K562 (cell line): Measurements from ENCODE around the gene NMBR. TPM values are rescaled to one million over a fixed set of nuclear protein-coding genes. Genes with fewer than 3 reads are reported as not detected.
A peak's percentile ranks its signal among the peaks of the same experiment; 100 is the strongest.

Source experiments
- ATAC-seq: fragments of 200-7000 bp; cut with Tn5 transposase; 3 replicates; pipeline ENCODE4 v1.9.1; 2020; ENCODE audit warnings: moderate library complexity
- BruUV-seq: library from RNA; stranded (reverse); fragments of 400-500 nt; replicated peaks from 2 replicates; lab custom pipeline; 2021; lab: Mats Ljungman, UMichigan
- CTCF ChIA-PET: fragments of 300-600 bp; formaldehyde crosslinking; extraction: SDS; loops from one replicate; lab custom pipeline; 2021; ENCODE audit warnings: low intra/inter-chr PET ratio; lab: Yijun Ruan, JAX
- POLR2A ChIA-PET: fragments of 300-600, 350-650 bp; sonication (Branson Sonifier 250); formaldehyde crosslinking; extraction: SDS; loops from one replicate; lab custom pipeline; 2021; ENCODE audit warnings: antibody characterized with exemption, inconsistent platforms; lab: Yijun Ruan, JAX
- DNase-seq, 4 experiments: peaks; one replicate each; pipeline versions ENCODE4 v3.0.0 to v3.0.0-alpha.2; 2011 to 2018; ENCODE audit warnings: low spot score in 3 of 4, mixed read lengths in 3 of 4; ENCODE audit errors: extremely low read depth in 1 of 4
- FAIRE-seq: peaks from 2 replicates; lab custom pipeline; 2011; peaks lifted over from hg19 to GRCh38; lab: Jason Lieb, UNC
- H2AFZ ChIP-seq: 2 replicates; pipeline ENCODE4 v1.6.0; 2011; ENCODE audit warnings: low read depth, low read length, control low read depth, inconsistent platforms
- H3K27ac ChIP-seq: fragments of 200-600 bp; 3 replicates; pipeline ENCODE4 v1.8.0; 2011; ENCODE audit warnings: low read depth, mild to moderate bottlenecking, control low read depth, inconsistent platforms, low read length, moderate library complexity, mixed read lengths; ENCODE audit errors: extremely low read depth
- H3K27me3 ChIP-seq, 2 experiments: fragments of 300-600 bp in 1 of 2; 2 replicates in 1 of 2; 3 replicates in 1 of 2; pipeline versions ENCODE4 v1.6.0 to v1.8.0; 2011; ENCODE audit warnings: inconsistent platforms in 2 of 2, low read length in 2 of 2, mild to moderate bottlenecking in 1 of 2, mixed read lengths in 1 of 2, moderate library complexity in 1 of 2; ENCODE audit not compliant: control insufficient read depth in 2 of 2, insufficient read depth in 2 of 2
- H3K36me3 ChIP-seq: fragments of 300-600 bp; 3 replicates; pipeline ENCODE4 v1.8.0; 2011; ENCODE audit warnings: mild to moderate bottlenecking, low read length, inconsistent platforms; ENCODE audit not compliant: control insufficient read depth, insufficient read depth
- H3K4me1 ChIP-seq, 2 experiments: fragments of 200-600 bp in 1 of 2; replicated peaks in 1 of 2; 2 replicates in 1 of 2; 3 replicates in 1 of 2; pipeline versions ENCODE4 v1.5.1 to v1.8.0; 2011; ENCODE audit warnings: inconsistent platforms in 2 of 2, low read length in 2 of 2, mild to moderate bottlenecking in 1 of 2, mixed read lengths in 1 of 2, moderate library complexity in 1 of 2; ENCODE audit not compliant: control insufficient read depth in 2 of 2, insufficient read depth in 2 of 2
- H3K4me2 ChIP-seq: 2 replicates; pipeline ENCODE4 v1.6.1; 2011; ENCODE audit warnings: low read length, control low read depth, inconsistent platforms, mixed read lengths; ENCODE audit not compliant: insufficient read depth
- H3K4me3 ChIP-seq: fragments of 200-600 bp; sonication (generic), shearing (Covaris generic); 2 replicates; pipeline ENCODE4 v1.5.1; 2016; ENCODE audit warnings: control low read depth, inconsistent platforms
- H3K79me2 ChIP-seq: fragments of 200-600 bp; 3 replicates; pipeline ENCODE4 v1.8.0; 2011; ENCODE audit warnings: low read length, inconsistent platforms; ENCODE audit not compliant: control insufficient read depth, insufficient read depth
- H3K9ac ChIP-seq, 2 experiments: 2 replicates each; pipeline versions ENCODE4 v1.6.0 to v1.6.1; 2011; ENCODE audit warnings: low read depth in 2 of 2, low read length in 2 of 2, control low read depth in 1 of 2, inconsistent platforms in 1 of 2, mild to moderate bottlenecking in 1 of 2, mixed read lengths in 1 of 2; ENCODE audit not compliant: insufficient read depth in 1 of 2
- H3K9me1 ChIP-seq: one replicate; pipeline ENCODE4 v1.6.0; 2011; ENCODE audit warnings: inconsistent platforms, mild to moderate bottlenecking, low read length, moderate library complexity; ENCODE audit not compliant: control insufficient read depth, insufficient read depth
- H3K9me3 ChIP-seq: replicated peaks from 2 replicates; pipeline ENCODE4 v1.5.1; 2011; ENCODE audit warnings: low read depth, low read length, inconsistent platforms; ENCODE audit not compliant: control insufficient read depth, insufficient read depth
- H4K20me1 ChIP-seq: replicated peaks from 2 replicates; pipeline ENCODE4 v1.6.1; 2011; ENCODE audit warnings: low read length, inconsistent platforms, mixed read lengths; ENCODE audit not compliant: control insufficient read depth, insufficient read depth
- ARID1B ChIP-seq: fragments of 450-650 bp; IDR thresholded peaks from 2 replicates; pipeline ENCODE4 v1.6.1; 2016; ENCODE audit warnings: antibody characterized with exemption, mild to moderate bottlenecking, inconsistent platforms
- CBX8 ChIP-seq: fragments of 200-600 bp; sonication (generic); IDR thresholded peaks from 2 replicates; pipeline ENCODE4 v1.6.1; 2012; ENCODE audit warnings: borderline replicate concordance, mixed run types, low read depth, mild to moderate bottlenecking, moderate library complexity, mixed read lengths, low read length, control low read depth, inconsistent platforms; ENCODE audit not compliant: poor library complexity, severe bottlenecking; ENCODE audit errors: extremely low read depth
- ELF2 ChIP-seq: fragments of 250-450 bp; sonication (Bioruptor Pico); IDR thresholded peaks from 2 replicates; pipeline ENCODE4 v1.5.0; 2021; ENCODE audit warnings: mild to moderate bottlenecking
- MTA2 ChIP-seq: fragments of 450-650 bp; IDR thresholded peaks from 2 replicates; pipeline ENCODE4 v1.6.1; 2016; ENCODE audit warnings: low read depth
- PML ChIP-seq: IDR thresholded peaks from 2 replicates; pipeline ENCODE4 v1.6.1; 2012; ENCODE audit warnings: low read length, inconsistent platforms
- RBM15 ChIP-seq: fragments of 200-400 bp; formaldehyde crosslinking; IDR thresholded peaks from 2 replicates; pipeline ENCODE4 v1.6.1; 2018; ENCODE audit warnings: mild to moderate bottlenecking, low read length, moderate library complexity; ENCODE audit not compliant: insufficient read depth
- TAF9B ChIP-seq: fragments of 450-650 bp; IDR thresholded peaks from 2 replicates; pipeline ENCODE4 v1.6.1; 2018; ENCODE audit warnings: mild to moderate bottlenecking; ENCODE audit not compliant: partially characterized antibody
- TRIM24 ChIP-seq, 2 experiments: fragments of 450-650 bp; IDR thresholded peaks; 2 replicates each; pipeline ENCODE4 v1.6.1; 2016
- ZHX1 ChIP-seq: fragments of 150-350 bp; conservative IDR thresholded peaks from 2 replicates; pipeline ENCODE4 v1.6.1; 2014; ENCODE audit warnings: low read length
- ZNF24 ChIP-seq: fragments of 450-650 bp; IDR thresholded peaks from 2 replicates; pipeline ENCODE4 v1.6.1; 2016
- ZNF318 ChIP-seq, 2 experiments: fragments of 450-650 bp; IDR thresholded peaks; 2 replicates each; pipeline ENCODE4 v1.6.1; 2016; ENCODE audit warnings: mild to moderate bottlenecking in 2 of 2, borderline replicate concordance in 1 of 2, low read depth in 1 of 2, moderate library complexity in 1 of 2
- WGBS: fragments of 100-300 bp; shearing (Covaris generic); methylation state at CpG from one replicate; pipeline ENCODE4 v1.1.6; 2016; ENCODE audit warnings: low coverage, mixed read lengths; ENCODE audit not compliant: insufficient coverage; ENCODE audit errors: missing lambda C conversion rate; 5-methylcytosine and 5-hydroxymethylcytosine counted together
- in situ Hi-C: fragments of 300-500 bp; cut with MboI; formaldehyde crosslinking; loops from 4 replicates; pipeline ENCODE4 v1.15.0; 2018; ENCODE audit warnings: inconsistent platforms, mixed read lengths
- intact Hi-C: fragments of 100-400 bp; cut with micrococcal nuclease; formaldehyde crosslinking; loops from 2 replicates; pipeline ENCODE4 v1.14.2; 2022
- polyA plus RNA-seq, 8 experiments: library from polyadenylated mRNA; depleted of rRNA in 4 of 8; stranded (reverse) in 5 of 8; unstranded in 3 of 8; fragments of >200 nt; fragmentation: Nextera tagmentation in 2 of 8; fragmentation: Illumina TruSeq in 1 of 8; extraction: Ambion mirVana in 2 of 8; extraction: Trizol in 1 of 8; gene quantifications; 2 replicates each; pipeline versions ENCODE4 v1.2.1 to v1.2.3, GENCODE V29; 2011 to 2014; ENCODE audit warnings: inconsistent platforms in 1 of 8, missing spikeins in 1 of 8
- total RNA-seq, 7 experiments: library from RNA; depleted of rRNA in 6 of 7; stranded (reverse); fragments of >200 nt in 6 of 7; fragmentation: Illumina TruSeq in 2 of 7; extraction: Trizol in 2 of 7; gene quantifications; 2 replicates each; pipeline versions ENCODE4 v1.2.1 to v1.2.3, GENCODE V29; 2011 to 2021; ENCODE audit warnings: low replicate concordance in 1 of 7

The NMBR gene
- total and polyA plus RNA-seq, 9 of the 15 experiments (the other 6 are each of a cell fraction or from before 2014, with no cell fraction given), result not detected

GRCh38 chr6:142030115-142030619 lies 116.8 kb downstream of the NMBR start:
- peaks cover 10% of the 10 kb centered on the region for H3K9me3 ChIP-seq
- no TSS peak for BruUV-seq
- H3K4me1 ChIP-seq, result no peaks in the 10 kb centered on the region
- ATAC-seq (peak; percentile 84), FAIRE-seq (peak; percentile 91), DNase-seq (peak; percentile 34 to 88 (median 42))
- H3K4me2 ChIP-seq, result peak overlapping the region; percentile 75; the same call in 1 of the 2 replicates
- H3K9me1 ChIP-seq, result no peaks in the 10 kb centered on the region
- H3K79me2 ChIP-seq, result peaks cover 43% of the 10 kb centered on the region
- H2AFZ ChIP-seq, result peak overlapping the region; percentile 88
- H3K36me3 ChIP-seq, result no peaks in the 10 kb centered on the region
- intact Hi-C loops, result no loop called here
- no peaks in the 10 kb centered on the region for H4K20me1 ChIP-seq
- in situ Hi-C loops, result no loop called here
- H3K4me3 ChIP-seq, result peak overlapping the region; percentile 50
- CTCF ChIA-PET, result no interaction called here
- under 1% methylated on average over 11 of the region's 11 CpGs for WGBS
- POLR2A ChIA-PET, result interaction anchor here (0.7 to 1.2 kb wide), 2 partner anchors 10 to 21 kb away, joined by 3 to 5 read pairs; no protein-coding TSS in a partner anchor
- H3K27me3 ChIP-seq, result no peaks in the 10 kb centered on the region
- H3K27ac ChIP-seq, result peak overlapping the region; percentile 71
- H3K9ac ChIP-seq, result peak overlapping the region; percentile 64 to 84; a peak in 3 of 4 replicates
- TF ChIP-seq ARID1B, result 0 out of 2 replicates have a peak, but pooled peaks have one; percentile 7
- 0 out of 2 replicates have a peak, but pooled peaks have one; percentile 29 for TF ChIP-seq ELF2 (CRISPR knock-in tag)
- 0 out of 4 replicates have a peak, but pooled peaks of 1 of the 2 experiments have one; percentile 12 for TF ChIP-seq TRIM24 (IDR thresholded peaks at IDR 0.05)
- TF ChIP-seq RBM15, result no peak
- no peak for TF ChIP-seq CBX8
- no peak for TF ChIP-seq PML
- no peak for TF ChIP-seq ZHX1
- no peak for TF ChIP-seq ZNF24
- no peak for TF ChIP-seq MTA2
- no peak for TF ChIP-seq TAF9B
- TF ChIP-seq ZNF318 (IDR thresholded peaks at IDR 0.05; ENCODE audit: borderline replicate concordance in 1 of 2, low read depth in 1 of 2), result no peak
